Sigmoid colon (tissue), 3 donors: ENCODE results near the gene TMC2.
A peak's percentile ranks its signal among the peaks of the same experiment; 100 is the strongest.

Source experiments
- POLR2A ChIP-seq, 2 donors: fragments of 450-650 bp; IDR thresholded peaks; one replicate each; pipeline ENCODE4 v1.6.1; 2016; ENCODE audit warnings: antibody characterized with exemption in 2 of 2, mild to moderate bottlenecking in 2 of 2, moderate library complexity in 2 of 2
- TF ChIP-seq, protein P1 (sequence below), 4 experiments: fragments of 450-650 bp in 3 of 4; fragments of 200-600 bp in 1 of 4; IDR thresholded peaks; one replicate each; pipeline ENCODE4 v1.5.1; 2016 to 2019; ENCODE audit warnings: antibody characterized with exemption in 4 of 4, mild to moderate bottlenecking in 3 of 4, moderate library complexity in 2 of 4

DNA sequence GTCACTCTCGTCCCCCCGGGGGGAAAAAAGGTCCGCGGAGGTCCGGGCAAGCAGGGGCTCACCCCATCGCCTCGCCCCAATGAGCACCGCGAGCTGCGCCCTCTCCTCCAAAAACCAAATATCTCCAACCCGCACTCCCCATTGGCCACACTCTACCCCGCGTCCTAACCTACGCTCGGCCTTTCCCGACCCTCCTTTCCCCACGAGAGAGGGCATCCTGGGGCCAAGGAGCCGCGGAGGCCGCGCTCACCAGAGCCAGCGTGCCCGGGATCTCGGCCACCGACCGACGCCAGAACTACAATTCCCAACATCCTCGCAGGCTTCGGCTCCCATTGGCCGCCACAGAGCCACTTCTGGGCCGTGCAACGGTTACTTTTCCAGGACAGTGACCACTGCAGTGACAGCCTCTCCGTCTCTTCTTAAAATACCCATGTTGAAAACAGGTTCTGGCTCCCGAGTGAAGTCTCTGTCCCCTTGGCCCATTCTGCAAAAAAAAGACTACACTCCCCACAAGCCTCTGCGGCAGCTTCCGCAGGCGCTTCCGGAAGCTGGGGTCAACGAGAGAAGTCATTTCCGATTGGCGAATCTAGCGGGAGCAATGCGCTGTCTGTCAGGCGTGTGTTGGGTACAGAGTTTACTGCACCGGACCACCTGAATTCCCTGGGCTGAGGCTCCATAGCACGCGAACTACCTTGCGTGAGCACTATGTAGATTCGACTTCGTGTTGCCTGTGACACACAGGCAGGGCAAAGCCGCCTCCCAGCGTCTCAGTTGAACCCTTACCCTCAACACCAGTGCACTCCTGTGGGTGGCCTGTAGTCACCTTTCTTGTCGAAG lies 27.5 kb upstream of the TMC2 start, which contains the start of gene ZNF343:
- peak; percentile 9 to 61 for TF ChIP-seq POLR2A (IDR thresholded peaks at IDR 0.05)
- TF ChIP-seq, protein P1, sequence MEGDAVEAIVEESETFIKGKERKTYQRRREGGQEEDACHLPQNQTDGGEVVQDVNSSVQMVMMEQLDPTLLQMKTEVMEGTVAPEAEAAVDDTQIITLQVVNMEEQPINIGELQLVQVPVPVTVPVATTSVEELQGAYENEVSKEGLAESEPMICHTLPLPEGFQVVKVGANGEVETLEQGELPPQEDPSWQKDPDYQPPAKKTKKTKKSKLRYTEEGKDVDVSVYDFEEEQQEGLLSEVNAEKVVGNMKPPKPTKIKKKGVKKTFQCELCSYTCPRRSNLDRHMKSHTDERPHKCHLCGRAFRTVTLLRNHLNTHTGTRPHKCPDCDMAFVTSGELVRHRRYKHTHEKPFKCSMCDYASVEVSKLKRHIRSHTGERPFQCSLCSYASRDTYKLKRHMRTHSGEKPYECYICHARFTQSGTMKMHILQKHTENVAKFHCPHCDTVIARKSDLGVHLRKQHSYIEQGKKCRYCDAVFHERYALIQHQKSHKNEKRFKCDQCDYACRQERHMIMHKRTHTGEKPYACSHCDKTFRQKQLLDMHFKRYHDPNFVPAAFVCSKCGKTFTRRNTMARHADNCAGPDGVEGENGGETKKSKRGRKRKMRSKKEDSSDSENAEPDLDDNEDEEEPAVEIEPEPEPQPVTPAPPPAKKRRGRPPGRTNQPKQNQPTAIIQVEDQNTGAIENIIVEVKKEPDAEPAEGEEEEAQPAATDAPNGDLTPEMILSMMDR (IDR thresholded peaks at IDR 0.05), result no peak
